Upper lobe of left lung (tissue), 6 donors: Measurements from ENCODE around the gene GEMIN5. TPM values are rescaled to one million over a fixed set of nuclear protein-coding genes. Genes with fewer than 3 reads are reported as not detected.

Source experiments
- ATAC-seq, 2 donors: fragments of 200-7000 bp; cut with Tn5 transposase; one replicate each; pipeline ENCODE4 v1.9.1; 2022; ENCODE audit warnings: mild to moderate bottlenecking in 2 of 2, moderate library complexity in 2 of 2; ENCODE audit not compliant: low FRiP score in 2 of 2
- DNase-seq, 2 donors: peaks; one replicate each; pipeline ENCODE4 v3.0.0-alpha.2; 2019 to 2020
- H3K27ac ChIP-seq, 4 donors: fragments of 200-600 bp; sonication (generic); one replicate each; pipeline ENCODE4 v1.5.1; 2016 to 2019
- H3K27me3 ChIP-seq, 4 donors: fragments of 200-600 bp; sonication (generic); one replicate each; pipeline ENCODE4 v1.5.1; 2017 to 2019
- H3K36me3 ChIP-seq, 4 donors: fragments of 200-600 bp; sonication (generic); one replicate each; pipeline ENCODE4 v1.5.1; 2016 to 2019
- H3K4me1 ChIP-seq, 4 donors: fragments of 200-600 bp; sonication (generic); one replicate each; pipeline ENCODE4 v1.5.1; 2018 to 2019
- H3K4me3 ChIP-seq, 4 donors: fragments of 200-600 bp; sonication (generic); one replicate each; pipeline ENCODE4 v1.5.1; 2017 to 2019; ENCODE audit warnings: mild to moderate bottlenecking in 2 of 4, moderate library complexity in 1 of 4
- H3K9me3 ChIP-seq, 4 donors: fragments of 200-600 bp; sonication (generic); one replicate each; pipeline ENCODE4 v1.5.1; 2018 to 2019
- CTCF ChIP-seq, 6 experiments: fragments of 450-650 bp in 4 of 6; fragments of 200-600 bp in 2 of 6; sonication (generic) in 2 of 6; IDR thresholded peaks; one replicate each; pipeline ENCODE4 v1.5.1; 2016 to 2019; ENCODE audit warnings: antibody characterized with exemption in 6 of 6
- EP300 ChIP-seq, 4 donors: sonication (generic); formaldehyde crosslinking; IDR thresholded peaks; one replicate each; pipeline ENCODE4 v1.5.1; 2017; ENCODE audit warnings: antibody characterized with exemption in 4 of 4, control low read depth in 2 of 4
- POLR2A ChIP-seq, 4 donors: fragments of 450-650 bp; IDR thresholded peaks; one replicate each; pipeline ENCODE4 v1.5.1; 2016 to 2017; ENCODE audit warnings: antibody characterized with exemption in 4 of 4, mild to moderate bottlenecking in 2 of 4
- POLR2AphosphoS5 ChIP-seq, 2 donors: sonication (generic); formaldehyde crosslinking; IDR thresholded peaks; one replicate each; pipeline ENCODE4 v1.5.1; 2017; ENCODE audit warnings: antibody characterized with exemption in 2 of 2
- WGBS, 2 donors: methylation state at CpG; one replicate each; pipeline ENCODE4 v1.1.5; 2017 to 2018; 5-methylcytosine and 5-hydroxymethylcytosine counted together
- total RNA-seq, 6 donors: library from RNA; depleted of rRNA in 4 of 6; stranded (reverse); fragments of >200 nt in 4 of 6; gene quantifications; one replicate each; pipeline versions ENCODE4 v1.1.0 to v1.2.1, GENCODE V29; 2016 to 2021
- donor health status: DM: no; HTN: no; CAD: no; lungs with moderate emphysema.
- donor health status: DM: no; HTN: yes; CAD: no; lungs with severe emphysema.

Gene GEMIN5
- total RNA-seq, 6 donors from 2014 or later = 6.5 to 15.6 (median 14.9) TPM

- peaks cover 47 to 60% (median 55%) of the 10 kb centered on the region in 4 donors for H3K4me1 ChIP-seq
- no peaks in the 10 kb centered on the region for H3K9me3 ChIP-seq
- WGBS, 2 donors = 56 to 73% methylated on average over 2 of the region's 2 CpGs
- H3K4me3 ChIP-seq = peak overlapping the region in 1 of 4 donors; percentile 2
- H3K36me3 ChIP-seq = peaks cover 3 to 44% (median 26%) of the 10 kb centered on the region in 4 donors
- DNase-seq (no peak), ATAC-seq (no peak)
- no peaks in the 10 kb centered on the region for H3K27me3 ChIP-seq
- no peak overlapping the region for H3K27ac ChIP-seq
- no peak for TF ChIP-seq CTCF (IDR thresholded peaks at IDR 0.05)
- no peak for TF ChIP-seq POLR2A (IDR thresholded peaks at IDR 0.05)
- TF ChIP-seq POLR2AphosphoS5 (IDR thresholded peaks at IDR 0.05) = no peak
- TF ChIP-seq EP300 (IDR thresholded peaks at IDR 0.05) = no peak
Observed at GRCh38 chr5:154862766-154863165, 75.2 kb downstream of the GEMIN5 start.

- DNase-seq = no peak
- TF ChIP-seq POLR2AphosphoS5 (IDR thresholded peaks at IDR 0.05) (no peak), EP300 (IDR thresholded peaks at IDR 0.05) (no peak), CTCF (IDR thresholded peaks at IDR 0.05) (no peak), POLR2A (IDR thresholded peaks at IDR 0.05) (no peak)
- no peaks in the 10 kb centered on the region for H3K9me3 ChIP-seq
- no peak for ATAC-seq
- peaks cover 49 to 61% (median 56%) of the 10 kb centered on the region in 4 donors for H3K4me1 ChIP-seq
- H3K36me3 ChIP-seq = peaks cover 3 to 37% (median 25%) of the 10 kb centered on the region in 4 donors
- H3K4me3 ChIP-seq = peak overlapping the region in 1 of 4 donors; percentile 89
- WGBS, 2 donors = 79 to 86% methylated on average over 8 of the region's 8 CpGs
- peak overlapping the region in 2 of 4 donors; percentile 97 to 98 for H3K27ac ChIP-seq
- no peaks in the 10 kb centered on the region for H3K27me3 ChIP-seq
Observed at GRCh38 chr5:154861946-154862345, 76.1 kb downstream of the GEMIN5 start.

GRCh38 chr5:154860765-154861164 is 77.2 kb downstream of the GEMIN5 start:
- Histone ChIP-seq H3K27me3 (no peaks in the 10 kb centered on the region), H3K27ac (peak overlapping the region; percentile 97 to 98 (median 98)), H3K4me1 (peaks cover 46 to 62% (median 55%) of the 10 kb centered on the region in 4 donors), H3K9me3 (no peaks in the 10 kb centered on the region), H3K36me3 (peaks cover 3 to 28% (median 16%) of the 10 kb centered on the region in 4 donors), H3K4me3 (peak overlapping the region in 3 of 4 donors; percentile 77 to 89 (median 79))
- DNase-seq (no peak), ATAC-seq (no peak)
- WGBS, 2 donors = 16 to 18% methylated on average over 4 of the region's 4 CpGs
- TF ChIP-seq EP300 (IDR thresholded peaks at IDR 0.05) = no peak
- no peak for TF ChIP-seq CTCF (IDR thresholded peaks at IDR 0.05)
- no peak for TF ChIP-seq POLR2A (IDR thresholded peaks at IDR 0.05)
- no peak for TF ChIP-seq POLR2AphosphoS5 (IDR thresholded peaks at IDR 0.05)

- DNase-seq (peak in 1 of 2 donors; percentile 83), ATAC-seq (no peak)
- H3K27me3 ChIP-seq = no peaks in the 10 kb centered on the region
- peaks cover 43 to 60% (median 52%) of the 10 kb centered on the region in 4 donors for H3K4me1 ChIP-seq
- peaks cover 0 to 22% (median 9%) of the 10 kb centered on the region in 4 donors for H3K36me3 ChIP-seq
- 21 to 30% methylated on average over 3 to 5 of the region's 5 CpGs for WGBS, 2 donors
- H3K4me3 ChIP-seq = peak overlapping the region; percentile 2 to 89 (median 78)
- H3K27ac ChIP-seq = peak overlapping the region; percentile 97 to 98 (median 98)
- H3K9me3 ChIP-seq = no peaks in the 10 kb centered on the region
- no peak for TF ChIP-seq EP300 (IDR thresholded peaks at IDR 0.05)
- TF ChIP-seq CTCF (IDR thresholded peaks at IDR 0.05) = no peak
- TF ChIP-seq POLR2AphosphoS5 (IDR thresholded peaks at IDR 0.05) = peak; percentile 29 to 62
- TF ChIP-seq POLR2A (IDR thresholded peaks at IDR 0.05) = peak in 2 of 4 donors; percentile 10 to 71
Observed at GRCh38 chr5:154860123-154860522, 77.9 kb downstream of the GEMIN5 start.
